Activated CD8-positive, alpha-beta T cell treated with anti-CD3 and anti-CD28 coated beads for 36 hours (primary cell): ENCODE results near the gene HOXC4. TPM values are rescaled to one million over a fixed set of nuclear protein-coding genes. Genes with fewer than 3 reads are reported as not detected.

ENCODE experiments used
- ATAC-seq: fragments of 200-7000 bp; cut with Tn5 transposase; one replicate; pipeline ENCODE4 v1.10.0; 2021; ENCODE audit warnings: mild to moderate bottlenecking, moderate library complexity
- CTCF ChIA-PET: fragments of 350-600 bp; sonication (Branson Sonifier 250); formaldehyde crosslinking; loops from one replicate; lab custom pipeline; 2021; ENCODE audit warnings: antibody characterized with exemption; lab: Charles Lee
- POLR2A ChIA-PET: fragments of 350-600 bp; sonication (Branson Sonifier 250); formaldehyde crosslinking; loops from one replicate; lab custom pipeline; 2021; ENCODE audit warnings: antibody characterized with exemption; lab: Charles Lee
- DNase-seq: peaks from one replicate; pipeline ENCODE4 v3.0.0-alpha.2; 2020
- H3K27ac Mint-ChIP-seq: one replicate; pipeline ENCODE4 v1.8.0; 2021; ENCODE audit warnings: mild to moderate bottlenecking, mixed read lengths
- H3K27me3 Mint-ChIP-seq: one replicate; pipeline ENCODE4 v1.8.0; 2021; ENCODE audit warnings: mixed read lengths
- H3K36me3 Mint-ChIP-seq: one replicate; pipeline ENCODE4 v1.8.0; 2021; ENCODE audit warnings: low read depth, mixed read lengths
- H3K4me1 Mint-ChIP-seq: one replicate; pipeline ENCODE4 v1.8.0; 2021; ENCODE audit warnings: low read depth, mixed read lengths
- H3K4me3 Mint-ChIP-seq: one replicate; pipeline ENCODE4 v1.8.0; 2021; ENCODE audit warnings: mild to moderate bottlenecking, moderate library complexity, mixed read lengths
- H3K9me3 Mint-ChIP-seq: one replicate; pipeline ENCODE4 v1.8.0; 2021; ENCODE audit warnings: mixed read lengths
- CTCF ChIP-seq: fragments of 200-600 bp; IDR thresholded peaks from one replicate; pipeline ENCODE4 v1.8.0; 2022; ENCODE audit warnings: antibody characterized with exemption, mild to moderate bottlenecking
- intact Hi-C: fragments of 100-400 bp; cut with micrococcal nuclease; formaldehyde crosslinking; loops from one replicate; pipeline ENCODE4 v1.10.0; 2022
- total RNA-seq, 2 experiments: library from RNA; stranded (reverse); gene quantifications; one replicate each; pipeline ENCODE4 v1.2.3, GENCODE V29; 2021

Gene HOXC4
- total RNA-seq, 2 experiments from 2014 or later = 0.89 to 1.2 TPM

- intact Hi-C loops = loop anchor here (2.0 to 5.0 kb wide), 2 partner anchors 186 to 201 kb away; no protein-coding TSS in a partner anchor
- H3K27ac Mint-ChIP-seq = no peak overlapping the region
- ChIA-PET CTCF (interaction anchor here (0.6 to 6.5 kb wide), 34 partner anchors 9 to 209 kb away, joined by 3 to 94 read pairs (median 5); partner anchors contain the start of genes HOXC10, HOXC4, HOXC5 and HOXC6), POLR2A (interaction anchor here (1.0 to 1.1 kb wide), 2 partner anchors 19 to 24 kb away, joined by 3 read pairs; no protein-coding TSS in a partner anchor)
- H3K9me3 Mint-ChIP-seq = no peaks in the 10 kb centered on the region
- H3K4me3 Mint-ChIP-seq = peak overlapping the region; percentile 41
- H3K36me3 Mint-ChIP-seq = no peaks in the 10 kb centered on the region
- peaks cover 84% of the 10 kb centered on the region for H3K27me3 Mint-ChIP-seq
- peak; percentile 90 for DNase-seq
- ATAC-seq = peak; percentile 83
- peak; percentile 94 for TF ChIP-seq CTCF
- peaks cover 20% of the 10 kb centered on the region for H3K4me1 Mint-ChIP-seq
Measured at GRCh38 chr12:54005853-54006558, 47.6 kb upstream of the HOXC4 start.

- intact Hi-C loops = loop anchor here (2.0 to 5.0 kb wide), 2 partner anchors 186 to 200 kb away; no protein-coding TSS in a partner anchor
- H3K9me3 Mint-ChIP-seq = no peaks in the 10 kb centered on the region
- H3K4me1 Mint-ChIP-seq = peaks cover 26% of the 10 kb centered on the region
- ATAC-seq (no peak), DNase-seq (no peak)
- H3K27ac Mint-ChIP-seq = no peak overlapping the region
- TF ChIP-seq CTCF = no peak
- peaks cover 84% of the 10 kb centered on the region for H3K27me3 Mint-ChIP-seq
- H3K36me3 Mint-ChIP-seq = no peaks in the 10 kb centered on the region
- POLR2A ChIA-PET = interaction anchor here (1.0 to 1.1 kb wide), 2 partner anchors 20 to 23 kb away, joined by 3 read pairs; no protein-coding TSS in a partner anchor
- CTCF ChIA-PET = interaction anchor here (0.6 to 6.5 kb wide), 23 partner anchors 9 to 208 kb away, joined by 3 to 94 read pairs (median 7); partner anchors contain the start of genes HOXC10, HOXC4, HOXC5 and SMUG1
- peak overlapping the region; percentile 41 for H3K4me3 Mint-ChIP-seq
Measured at GRCh38 chr12:54006559-54007220, 46.9 kb upstream of the HOXC4 start.

GRCh38 chr12:54007538-54008259 lies 45.9 kb upstream of the HOXC4 start:
- POLR2A ChIA-PET = interaction anchor here (1.1 to 2.2 kb wide), 3 partner anchors 9 to 54 kb away, joined by 3 to 6 read pairs (median 6); partner anchors contain the start of gene HOXC12
- DNase-seq = no peak
- intact Hi-C loops = loop anchor here (2.0 to 5.0 kb wide), 2 partner anchors 185 to 199 kb away; no protein-coding TSS in a partner anchor
- H3K4me3 Mint-ChIP-seq = no peak overlapping the region
- H3K27ac Mint-ChIP-seq = no peak overlapping the region
- TF ChIP-seq CTCF = no peak
- no peak for ATAC-seq
- peaks cover 26% of the 10 kb centered on the region for H3K4me1 Mint-ChIP-seq
- no peaks in the 10 kb centered on the region for H3K9me3 Mint-ChIP-seq
- peaks cover 83% of the 10 kb centered on the region for H3K27me3 Mint-ChIP-seq
- CTCF ChIA-PET = interaction anchor here (1.0 to 6.5 kb wide), 10 partner anchors 8 to 209 kb away, joined by 4 to 94 read pairs (median 13); partner anchors contain the start of genes HOXC10, HOXC5 and SMUG1
- no peaks in the 10 kb centered on the region for H3K36me3 Mint-ChIP-seq

GRCh38 chr12:54008260-54008552 lies 45.4 kb upstream of the HOXC4 start:
- intact Hi-C loops = loop anchor here (5.0 kb wide), 1 partner anchor 184 kb away; no protein-coding TSS in a partner anchor
- POLR2A ChIA-PET = interaction anchor here (1.0 to 2.2 kb wide), 3 partner anchors 9 to 181 kb away, joined by 3 to 6 read pairs (median 6); partner anchors contain the start of genes HOXC12 and SMUG1
- ATAC-seq = no peak
- H3K4me1 Mint-ChIP-seq = peaks cover 26% of the 10 kb centered on the region
- H3K4me3 Mint-ChIP-seq = no peak overlapping the region
- DNase-seq = no peak
- CTCF ChIA-PET = interaction anchor here (1.0 to 6.5 kb wide), 11 partner anchors 8 to 208 kb away, joined by 4 to 94 read pairs (median 7); partner anchors contain the start of genes HOXC10, HOXC5, HOXC9 and SMUG1
- peaks cover 83% of the 10 kb centered on the region for H3K27me3 Mint-ChIP-seq
- no peaks in the 10 kb centered on the region for H3K9me3 Mint-ChIP-seq
- TF ChIP-seq CTCF = no peak
- H3K27ac Mint-ChIP-seq = no peak overlapping the region
- no peaks in the 10 kb centered on the region for H3K36me3 Mint-ChIP-seq
